Neural cell (in vitro differentiated cells): ENCODE results near the gene CD99. TPM values are rescaled to one million over a fixed set of nuclear protein-coding genes. Genes with fewer than 3 reads are reported as not detected.

ENCODE experiments used
- H2AFZ ChIP-seq: fragments of 200-600, 300-800 bp; sonication (generic), shearing (Covaris generic); 2 replicates; pipeline ENCODE4 v1.6.0; 2014; ENCODE audit warnings: low read depth, mild to moderate bottlenecking, antibody characterized with exemption, low read length, moderate library complexity
- H3F3A ChIP-seq: fragments of 200-600 bp; shearing (Covaris generic); 2 replicates; pipeline ENCODE4 v1.6.1; 2016; ENCODE audit warnings: mild to moderate bottlenecking, moderate library complexity, mixed read lengths, antibody characterized with exemption, low read length; ENCODE audit not compliant: insufficient read depth, poor library complexity, severe bottlenecking
- H3K27ac ChIP-seq: fragments of 200-600, 300-800 bp; sonication (generic), shearing (Covaris generic); 2 replicates; pipeline ENCODE4 v1.5.1; 2014; ENCODE audit warnings: mild to moderate bottlenecking, low read length, moderate library complexity
- H3K27me3 ChIP-seq: fragments of 300-800, 200-600 bp; sonication (generic), shearing (Covaris generic); 2 replicates; pipeline ENCODE4 v1.6.0; 2014; ENCODE audit warnings: mild to moderate bottlenecking, low read depth, low read length, moderate library complexity; ENCODE audit not compliant: insufficient read depth
- H3K36me3 ChIP-seq: fragments of 300-800, 200-600 bp; sonication (generic), shearing (Covaris generic); 2 replicates; pipeline ENCODE4 v1.5.1; 2014; ENCODE audit warnings: mild to moderate bottlenecking, antibody characterized with exemption, low read length, moderate library complexity; ENCODE audit not compliant: insufficient read depth
- H3K4me2 ChIP-seq: fragments of 300-800, 200-600 bp; sonication (generic), shearing (Covaris generic); 2 replicates; pipeline ENCODE4 v1.6.0; 2014; ENCODE audit warnings: mild to moderate bottlenecking, low read length
- H3K4me3 ChIP-seq: fragments of 300-800, 200-600 bp; sonication (generic), shearing (Covaris generic); 2 replicates; pipeline ENCODE4 v1.5.1; 2014; ENCODE audit warnings: mild to moderate bottlenecking, low read length, moderate library complexity
- H3K79me2 ChIP-seq: fragments of 200-600 bp; shearing (Covaris generic); replicated peaks from 2 replicates; pipeline ENCODE4 v1.6.0; 2014; ENCODE audit warnings: mild to moderate bottlenecking, low read length, moderate library complexity; ENCODE audit not compliant: insufficient read depth
- H3K9ac ChIP-seq: fragments of 300-800, 200-600 bp; sonication (generic), shearing (Covaris generic); 2 replicates; pipeline ENCODE4 v1.6.1; 2016; ENCODE audit warnings: mild to moderate bottlenecking, low read length, mixed read lengths
- H3K9me2 ChIP-seq: fragments of 200-600 bp; shearing (Covaris generic); 2 replicates; pipeline ENCODE4 v1.6.1; 2016; ENCODE audit warnings: mild to moderate bottlenecking, low read length, mixed read lengths; ENCODE audit not compliant: insufficient read depth
- H3K9me3 ChIP-seq: fragments of 200-600, 300-800 bp; sonication (generic), shearing (Covaris generic); 2 replicates; pipeline ENCODE4 v1.6.1; 2016; ENCODE audit warnings: mild to moderate bottlenecking, mixed run types, low read length, moderate library complexity, mixed read lengths
- H4K20me1 ChIP-seq: fragments of 200-600 bp; shearing (Covaris generic); 2 replicates; pipeline ENCODE4 v1.6.1; 2016; ENCODE audit warnings: mild to moderate bottlenecking, mixed run types; ENCODE audit not compliant: insufficient read depth
- EP300 ChIP-seq: fragments of 450-650 bp; conservative IDR thresholded peaks from 2 replicates; pipeline ENCODE4 v1.6.1; 2014; ENCODE audit warnings: antibody characterized with exemption, mild to moderate bottlenecking, moderate library complexity; ENCODE audit not compliant: poor library complexity, severe bottlenecking
- EZH2 ChIP-seq: fragments of 200-600, 300-800 bp; shearing (Covaris generic), sonication (generic); IDR thresholded peaks from 2 replicates; pipeline ENCODE4 v1.6.1; 2014; ENCODE audit warnings: antibody characterized with exemption, low read length, borderline replicate concordance, mild to moderate bottlenecking; ENCODE audit not compliant: insufficient read depth, poor library complexity, severe bottlenecking
- MXI1 ChIP-seq: fragments of 450-650 bp; conservative IDR thresholded peaks from 2 replicates; pipeline ENCODE4 v1.6.1; 2014; ENCODE audit warnings: antibody characterized with exemption, mild to moderate bottlenecking; ENCODE audit not compliant: poor library complexity, severe bottlenecking
- POLR2AphosphoS5 ChIP-seq: IDR thresholded peaks from 2 replicates; pipeline ENCODE4 v1.6.1; 2012
- RAD21 ChIP-seq: fragments of 450-650 bp; conservative IDR thresholded peaks from 2 replicates; pipeline ENCODE4 v1.6.1; 2014; ENCODE audit warnings: antibody characterized with exemption, mild to moderate bottlenecking, moderate library complexity
- SMC3 ChIP-seq: fragments of 450-650 bp; conservative IDR thresholded peaks from 2 replicates; pipeline ENCODE4 v1.6.1; 2014; ENCODE audit warnings: antibody characterized with exemption, mild to moderate bottlenecking, moderate library complexity; ENCODE audit not compliant: poor library complexity
- TAF1 ChIP-seq: IDR thresholded peaks from 2 replicates; pipeline ENCODE4 v1.6.1; 2012; ENCODE audit warnings: low read depth
- polyA plus RNA-seq: library from polyadenylated mRNA; depleted of rRNA; stranded (reverse); fragments of >200 nt; gene quantifications from 2 replicates; pipeline ENCODE4 v1.2.3, GENCODE V29; 2014
- TF ChIP-seq, protein P1 (sequence below): fragments of 450-650 bp; IDR thresholded peaks from 2 replicates; pipeline ENCODE4 v1.5.1; 2014; ENCODE audit warnings: antibody characterized with exemption, mild to moderate bottlenecking, moderate library complexity; ENCODE audit not compliant: poor library complexity, severe bottlenecking
- TF ChIP-seq, protein P2 (sequence below): IDR thresholded peaks from 2 replicates; pipeline ENCODE4 v1.6.1; 2012; ENCODE audit warnings: borderline replicate concordance

The CD99 gene
- polyA plus RNA-seq, 1 donor from 2014 or later = 6.6 TPM

DNA sequence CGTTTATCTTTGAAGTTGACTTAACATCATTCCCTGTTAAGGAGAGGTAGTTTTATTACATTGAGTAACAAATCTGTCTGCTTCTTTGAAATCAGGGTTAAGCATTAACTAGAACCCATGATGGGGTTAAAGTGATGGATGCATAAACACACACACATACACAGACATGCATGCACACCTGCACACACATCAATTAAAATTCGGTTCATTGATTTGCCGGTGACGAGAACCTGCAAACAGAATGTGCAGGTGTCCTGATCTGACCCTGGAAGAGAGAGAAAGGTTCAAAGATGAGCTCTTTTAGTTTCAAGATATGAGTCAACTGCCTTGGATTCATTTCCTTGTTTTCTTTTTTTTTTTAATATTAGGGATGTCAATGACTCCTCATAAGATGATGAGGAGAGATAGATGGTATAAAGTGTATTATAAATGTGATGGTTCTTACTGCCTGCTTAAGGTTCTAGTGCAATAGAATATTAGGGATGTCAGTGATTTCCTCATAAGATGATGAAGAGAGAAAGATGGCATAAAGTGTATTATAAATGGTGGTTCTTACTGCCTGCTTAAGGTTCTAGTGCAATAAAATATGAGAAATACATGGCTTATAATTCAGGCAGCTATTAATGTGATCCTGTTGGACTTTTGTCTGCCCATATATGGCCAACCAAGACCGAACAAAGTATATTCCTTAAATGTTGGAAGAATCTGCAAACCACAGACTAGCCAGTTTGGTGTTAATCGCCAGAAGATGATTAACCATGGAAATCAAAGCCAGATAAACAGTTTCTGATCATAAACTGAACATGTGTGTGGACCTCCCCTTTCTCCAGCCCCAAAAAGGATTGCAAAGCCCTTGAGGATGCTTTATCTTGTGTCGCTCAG, 14.1 kb upstream of the CD99 start:
- Histone ChIP-seq H3K79me2 (no peaks in the 10 kb centered on the region), H3K4me2 (no peak overlapping the region), H3K9me2 (no peaks in the 10 kb centered on the region), H3K9ac (no peak overlapping the region), H3F3A (no peaks in the 10 kb centered on the region), H3K4me3 (no peak overlapping the region), H3K27me3 (no peaks in the 10 kb centered on the region), H3K27ac (no peak overlapping the region), H3K9me3 (no peaks in the 10 kb centered on the region), H2AFZ (no peak overlapping the region), H4K20me1 (no peaks in the 10 kb centered on the region), H3K36me3 (no peaks in the 10 kb centered on the region)
- TF ChIP-seq, protein P1, sequence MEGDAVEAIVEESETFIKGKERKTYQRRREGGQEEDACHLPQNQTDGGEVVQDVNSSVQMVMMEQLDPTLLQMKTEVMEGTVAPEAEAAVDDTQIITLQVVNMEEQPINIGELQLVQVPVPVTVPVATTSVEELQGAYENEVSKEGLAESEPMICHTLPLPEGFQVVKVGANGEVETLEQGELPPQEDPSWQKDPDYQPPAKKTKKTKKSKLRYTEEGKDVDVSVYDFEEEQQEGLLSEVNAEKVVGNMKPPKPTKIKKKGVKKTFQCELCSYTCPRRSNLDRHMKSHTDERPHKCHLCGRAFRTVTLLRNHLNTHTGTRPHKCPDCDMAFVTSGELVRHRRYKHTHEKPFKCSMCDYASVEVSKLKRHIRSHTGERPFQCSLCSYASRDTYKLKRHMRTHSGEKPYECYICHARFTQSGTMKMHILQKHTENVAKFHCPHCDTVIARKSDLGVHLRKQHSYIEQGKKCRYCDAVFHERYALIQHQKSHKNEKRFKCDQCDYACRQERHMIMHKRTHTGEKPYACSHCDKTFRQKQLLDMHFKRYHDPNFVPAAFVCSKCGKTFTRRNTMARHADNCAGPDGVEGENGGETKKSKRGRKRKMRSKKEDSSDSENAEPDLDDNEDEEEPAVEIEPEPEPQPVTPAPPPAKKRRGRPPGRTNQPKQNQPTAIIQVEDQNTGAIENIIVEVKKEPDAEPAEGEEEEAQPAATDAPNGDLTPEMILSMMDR = no peak
- TF ChIP-seq RAD21 (no peak), EZH2 (no peak), POLR2AphosphoS5 (no peak), TAF1 (no peak), EP300 (no peak), MXI1 (no peak)
- TF ChIP-seq, protein P2, sequence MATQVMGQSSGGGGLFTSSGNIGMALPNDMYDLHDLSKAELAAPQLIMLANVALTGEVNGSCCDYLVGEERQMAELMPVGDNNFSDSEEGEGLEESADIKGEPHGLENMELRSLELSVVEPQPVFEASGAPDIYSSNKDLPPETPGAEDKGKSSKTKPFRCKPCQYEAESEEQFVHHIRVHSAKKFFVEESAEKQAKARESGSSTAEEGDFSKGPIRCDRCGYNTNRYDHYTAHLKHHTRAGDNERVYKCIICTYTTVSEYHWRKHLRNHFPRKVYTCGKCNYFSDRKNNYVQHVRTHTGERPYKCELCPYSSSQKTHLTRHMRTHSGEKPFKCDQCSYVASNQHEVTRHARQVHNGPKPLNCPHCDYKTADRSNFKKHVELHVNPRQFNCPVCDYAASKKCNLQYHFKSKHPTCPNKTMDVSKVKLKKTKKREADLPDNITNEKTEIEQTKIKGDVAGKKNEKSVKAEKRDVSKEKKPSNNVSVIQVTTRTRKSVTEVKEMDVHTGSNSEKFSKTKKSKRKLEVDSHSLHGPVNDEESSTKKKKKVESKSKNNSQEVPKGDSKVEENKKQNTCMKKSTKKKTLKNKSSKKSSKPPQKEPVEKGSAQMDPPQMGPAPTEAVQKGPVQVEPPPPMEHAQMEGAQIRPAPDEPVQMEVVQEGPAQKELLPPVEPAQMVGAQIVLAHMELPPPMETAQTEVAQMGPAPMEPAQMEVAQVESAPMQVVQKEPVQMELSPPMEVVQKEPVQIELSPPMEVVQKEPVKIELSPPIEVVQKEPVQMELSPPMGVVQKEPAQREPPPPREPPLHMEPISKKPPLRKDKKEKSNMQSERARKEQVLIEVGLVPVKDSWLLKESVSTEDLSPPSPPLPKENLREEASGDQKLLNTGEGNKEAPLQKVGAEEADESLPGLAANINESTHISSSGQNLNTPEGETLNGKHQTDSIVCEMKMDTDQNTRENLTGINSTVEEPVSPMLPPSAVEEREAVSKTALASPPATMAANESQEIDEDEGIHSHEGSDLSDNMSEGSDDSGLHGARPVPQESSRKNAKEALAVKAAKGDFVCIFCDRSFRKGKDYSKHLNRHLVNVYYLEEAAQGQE = no peak

DNA sequence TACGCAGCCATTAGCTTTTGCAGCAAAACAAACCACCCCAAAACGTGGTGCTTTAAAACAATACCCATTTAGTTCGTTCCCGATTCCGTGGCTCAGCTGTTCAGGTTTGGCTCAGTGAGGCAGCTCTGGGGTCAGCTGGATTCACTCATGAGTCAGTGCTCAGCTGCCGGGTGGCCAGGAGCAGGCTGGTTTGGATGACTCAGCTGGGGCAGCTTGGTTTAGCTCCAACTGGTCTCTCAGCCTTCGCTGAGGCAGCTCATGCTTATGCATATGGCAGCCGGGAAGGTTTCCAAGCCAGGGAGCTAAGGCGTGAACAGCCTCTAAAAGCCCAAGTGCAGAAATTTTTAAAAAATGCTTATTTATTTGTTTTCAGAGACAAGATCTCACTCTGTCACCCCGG, 13.3 kb upstream of the CD99 start:
- Histone ChIP-seq H3K4me3 (no peak overlapping the region), H4K20me1 (no peaks in the 10 kb centered on the region), H3K4me2 (no peak overlapping the region), H3K36me3 (no peaks in the 10 kb centered on the region), H3K27me3 (no peaks in the 10 kb centered on the region), H3K9me3 (no peaks in the 10 kb centered on the region), H3K9ac (no peak overlapping the region), H2AFZ (no peak overlapping the region), H3K9me2 (no peaks in the 10 kb centered on the region), H3F3A (no peaks in the 10 kb centered on the region), H3K79me2 (no peaks in the 10 kb centered on the region), H3K27ac (no peak overlapping the region)
- TF ChIP-seq MXI1 (no peak), TAF1 (no peak), SMC3 (no peak), EP300 (no peak), RAD21 (no peak), POLR2AphosphoS5 (no peak), EZH2 (no peak)
- TF ChIP-seq, protein P2 = no peak
- TF ChIP-seq, protein P1 = no peak
